ENCODE results near the gene TMEM269. TPM values are rescaled to one million over a fixed set of nuclear protein-coding genes. Genes with fewer than 3 reads are reported as not detected.
"Not testable (repeated sequence)": the region's sequence is repeated elsewhere in the genome, so short reads cannot be mapped to it uniquely, and the experiment has no call there.

TMEM269 gene
- total and polyA plus RNA-seq, 2 donors (not counting 1 experiment from before 2014, with no cell fraction given), result 0.21 to 0.47 TPM

GRCh38 chr1:42806593-42806992 lies 21.8 kb downstream of the TMEM269 start:
- Mint-ChIP-seq H3K9me3 (ENCODE audit: insufficient read depth) (no peaks in the 10 kb centered on the region), H3K4me3 (no peak overlapping the region), H3K4me1 (no peaks in the 10 kb centered on the region), H3K27ac (no peak overlapping the region), H3K27me3 (no peaks in the 10 kb centered on the region)
- Histone ChIP-seq H3K79me2 (ENCODE audit: control insufficient read depth, insufficient read depth, low read length) (peaks cover 6% of the 10 kb centered on the region), H3K4me3 (ENCODE audit: control extremely low read depth in 1 of 5, extremely low read depth in 1 of 5, insufficient read depth in 1 of 5, low read depth in 2 of 5, low read length in 4 of 5) (no peak overlapping the region), H3K4me2 (replicated peaks; ENCODE audit: low read depth, low read length, poor library complexity, severe bottlenecking) (no peak overlapping the region), H4K20me1 (ENCODE audit: control insufficient read depth, insufficient read depth, low read length, poor library complexity, severe bottlenecking) (no peaks in the 10 kb centered on the region), H3K27me3 (replicated peaks in 1 of 4; ENCODE audit: control extremely low read depth in 1 of 4, control insufficient read depth in 3 of 4, insufficient read depth in 4 of 4, low read length in 3 of 4) (no peaks in the 10 kb centered on the region), H3K36me3 (replicated peaks in 1 of 2; ENCODE audit: control extremely low read depth in 1 of 2, control insufficient read depth in 1 of 2, extremely low read depth in 1 of 2, insufficient read depth in 2 of 2, low read length in 1 of 2) (peaks cover 2 to 11% of the 10 kb centered on the region in 2 experiments), H3K9ac (ENCODE audit: low read length) (no peak overlapping the region), H3K4me1 (ENCODE audit: control insufficient read depth in 2 of 2, insufficient read depth in 2 of 2, low read length in 2 of 2) (no peaks in the 10 kb centered on the region), H3K9me3 (ENCODE audit: control extremely low read depth in 1 of 3, control insufficient read depth in 2 of 3, insufficient read depth in 1 of 3, low read length in 2 of 3) (peaks cover 0 to 2% (median 0%) of the 10 kb centered on the region in 3 donors), H3K27ac (ENCODE audit: low read length in 2 of 2) (no peak overlapping the region), H2AFZ (ENCODE audit: insufficient read depth, low read depth, low read length, poor library complexity, severe bottlenecking) (no peak overlapping the region)
- ATAC-seq (ENCODE audit: low read depth) (no peak), DNase-seq (no peak)
- intact Hi-C loops (cut with micrococcal nuclease), result no loop called here
- 96% methylated on average over 4 of the region's 5 CpGs for WGBS (ENCODE audit: insufficient coverage)
- POLR2A ChIA-PET, result interaction anchor here (1.8 kb wide), 1 partner anchor 11 kb away, joined by 4 read pairs; the partner anchor contains the start of genes ERMAP and SVBP
- no peak for TF ChIP-seq EZH2 (IDR thresholded peaks at IDR 0.05; ENCODE audit: borderline replicate concordance, insufficient read depth, low read depth, low read length, poor library complexity, severe bottlenecking)
- no peak for TF ChIP-seq CTCF (IDR thresholded peaks at IDR 0.05)
- CTCF ChIA-PET, result interaction anchor here (1.0 to 1.2 kb wide), 2 partner anchors 10 to 49 kb away, joined by 3 read pairs; partner anchors contain the start of gene ERMAP

- H3K4me3 Mint-ChIP-seq, result no peak overlapping the region
- peaks cover 0 to 2% (median 0%) of the 10 kb centered on the region in 3 donors for H3K9me3 ChIP-seq (ENCODE audit: control extremely low read depth in 1 of 3, control insufficient read depth in 2 of 3, insufficient read depth in 1 of 3, low read length in 2 of 3)
- H3K79me2 ChIP-seq (ENCODE audit: control insufficient read depth, insufficient read depth, low read length), result peaks cover 6% of the 10 kb centered on the region
- intact Hi-C loops (cut with micrococcal nuclease), result no loop called here
- H3K9ac ChIP-seq (ENCODE audit: low read length), result no peak overlapping the region
- H3K36me3 ChIP-seq (replicated peaks in 1 of 2; ENCODE audit: control extremely low read depth in 1 of 2, control insufficient read depth in 1 of 2, extremely low read depth in 1 of 2, insufficient read depth in 2 of 2, low read length in 1 of 2), result peaks cover 2 to 11% of the 10 kb centered on the region in 2 experiments
- DNase-seq, result no peak
- no peaks in the 10 kb centered on the region for H3K4me1 Mint-ChIP-seq
- H3K27me3 Mint-ChIP-seq, result no peaks in the 10 kb centered on the region
- no peaks in the 10 kb centered on the region for H3K4me1 ChIP-seq (ENCODE audit: control insufficient read depth in 2 of 2, insufficient read depth in 2 of 2, low read length in 2 of 2)
- no peak overlapping the region for H3K4me3 ChIP-seq (ENCODE audit: control extremely low read depth in 1 of 5, extremely low read depth in 1 of 5, insufficient read depth in 1 of 5, low read depth in 2 of 5, low read length in 4 of 5)
- TF ChIP-seq CTCF (IDR thresholded peaks at IDR 0.05) (no peak), EZH2 (IDR thresholded peaks at IDR 0.05; ENCODE audit: borderline replicate concordance, insufficient read depth, low read depth, low read length, poor library complexity, severe bottlenecking) (no peak)
- no peak for ATAC-seq (ENCODE audit: low read depth)
- no peaks in the 10 kb centered on the region for H3K27me3 ChIP-seq (replicated peaks in 1 of 4; ENCODE audit: control extremely low read depth in 1 of 4, control insufficient read depth in 3 of 4, insufficient read depth in 4 of 4, low read length in 3 of 4)
- no peaks in the 10 kb centered on the region for H4K20me1 ChIP-seq (ENCODE audit: control insufficient read depth, insufficient read depth, low read length, poor library complexity, severe bottlenecking)
- H2AFZ ChIP-seq (ENCODE audit: insufficient read depth, low read depth, low read length, poor library complexity, severe bottlenecking), result no peak overlapping the region
- H3K27ac Mint-ChIP-seq, result no peak overlapping the region
- ChIA-PET CTCF (interaction anchor here (1.0 to 1.2 kb wide), 2 partner anchors 9 to 50 kb away, joined by 3 read pairs; partner anchors contain the start of gene ERMAP), POLR2A (interaction anchor here (1.8 kb wide), 1 partner anchor 10 kb away, joined by 4 read pairs; the partner anchor contains the start of genes ERMAP and SVBP)
- H3K27ac ChIP-seq (ENCODE audit: low read length in 2 of 2), result no peak overlapping the region
- H3K4me2 ChIP-seq (replicated peaks; ENCODE audit: low read depth, low read length, poor library complexity, severe bottlenecking), result no peak overlapping the region
- H3K9me3 Mint-ChIP-seq (ENCODE audit: insufficient read depth), result no peaks in the 10 kb centered on the region
These were observed 22.4 kb downstream of the TMEM269 start for GRCh38 chr1:42807056-42807668.

GRCh38 chr1:42814815-42815214 lies 30.0 kb downstream of the TMEM269 start:
- H3K9ac ChIP-seq (ENCODE audit: low read length); H3K27ac ChIP-seq (ENCODE audit: low read length in 2 of 2); POLR2A ChIA-PET; H3K4me3 Mint-ChIP-seq; CTCF ChIA-PET; H3K4me3 ChIP-seq (ENCODE audit: control extremely low read depth in 1 of 5, extremely low read depth in 1 of 5, insufficient read depth in 1 of 5, low read depth in 2 of 5, low read length in 4 of 5); H3K9me3 Mint-ChIP-seq (ENCODE audit: insufficient read depth); H3K36me3 ChIP-seq (replicated peaks in 1 of 2; ENCODE audit: control extremely low read depth in 1 of 2, control insufficient read depth in 1 of 2, extremely low read depth in 1 of 2, insufficient read depth in 2 of 2, low read length in 1 of 2); ATAC-seq (ENCODE audit: low read depth); H4K20me1 ChIP-seq (ENCODE audit: control insufficient read depth, insufficient read depth, low read length, poor library complexity, severe bottlenecking); H3K9me3 ChIP-seq (ENCODE audit: control extremely low read depth in 1 of 3, control insufficient read depth in 2 of 3, insufficient read depth in 1 of 3, low read length in 2 of 3); H3K27me3 ChIP-seq (replicated peaks in 1 of 4; ENCODE audit: control extremely low read depth in 1 of 4, control insufficient read depth in 3 of 4, insufficient read depth in 4 of 4, low read length in 3 of 4); H3K27ac Mint-ChIP-seq; H3K4me2 ChIP-seq (replicated peaks; ENCODE audit: low read depth, low read length, poor library complexity, severe bottlenecking); H3K27me3 Mint-ChIP-seq; H2AFZ ChIP-seq (ENCODE audit: insufficient read depth, low read depth, low read length, poor library complexity, severe bottlenecking); intact Hi-C loops (cut with micrococcal nuclease); DNase-seq: not testable (repeated sequence)
- H3K4me1 Mint-ChIP-seq, result peaks cover 20% of the 10 kb centered on the region
- no CpG with 5 or more reads among the region's 3 CpGs for WGBS (ENCODE audit: insufficient coverage)
- Histone ChIP-seq H3K4me1 (ENCODE audit: control insufficient read depth in 2 of 2, insufficient read depth in 2 of 2, low read length in 2 of 2) (peaks cover 13% of the 10 kb centered on the region in 2 donors), H3K79me2 (ENCODE audit: control insufficient read depth, insufficient read depth, low read length) (peaks cover 24% of the 10 kb centered on the region)

All from B cell (primary cell).